GM11168 (cell line): Measurements from ENCODE around the gene BMP2.

Experiments
- in situ Hi-C: fragments of 300-500 bp; cut with MboI; formaldehyde crosslinking; loops from one replicate; pipeline ENCODE4 v1.12.0; 2022; ENCODE audit warnings: low sequenced_read_pairs; ENCODE audit not compliant: unreplicated experiment

BMP2 gene

GRCh38 chr20:6828794-6829423 is 61.4 kb downstream of the BMP2 start:
- in situ Hi-C loops = loop anchor here (25.0 kb wide), 1 partner anchor 1033 kb away; no protein-coding TSS in a partner anchor

GRCh38 chr20:6829510-6830116 is 62.1 kb downstream of the BMP2 start:
- in situ Hi-C loops = loop anchor here (25.0 kb wide), 1 partner anchor 1033 kb away; no protein-coding TSS in a partner anchor
